ENCODE results near the gene PGLYRP1.

Gene PGLYRP1

DNA sequence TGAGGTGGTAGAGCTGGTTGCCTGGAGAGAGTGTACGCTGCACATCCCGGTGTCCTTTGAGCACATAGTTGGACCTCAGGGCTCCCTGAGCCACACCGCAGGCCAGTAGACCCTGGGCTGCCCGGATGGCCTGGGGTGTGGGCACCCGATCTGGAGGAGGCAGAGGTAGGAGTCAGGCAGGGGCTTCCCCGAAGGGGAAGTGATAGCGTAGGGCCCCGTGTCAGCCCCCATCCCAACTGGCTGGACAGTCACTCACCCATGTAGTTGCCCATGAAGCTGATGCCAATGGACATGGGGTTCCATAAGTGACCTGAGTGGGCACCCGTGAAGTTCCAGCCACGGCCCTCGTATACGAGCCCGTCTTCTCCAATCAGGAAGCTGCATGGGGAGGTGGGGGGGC lies 3.6 kb downstream of the PGLYRP1 start:
- TF ChIP-seq, protein P1, sequence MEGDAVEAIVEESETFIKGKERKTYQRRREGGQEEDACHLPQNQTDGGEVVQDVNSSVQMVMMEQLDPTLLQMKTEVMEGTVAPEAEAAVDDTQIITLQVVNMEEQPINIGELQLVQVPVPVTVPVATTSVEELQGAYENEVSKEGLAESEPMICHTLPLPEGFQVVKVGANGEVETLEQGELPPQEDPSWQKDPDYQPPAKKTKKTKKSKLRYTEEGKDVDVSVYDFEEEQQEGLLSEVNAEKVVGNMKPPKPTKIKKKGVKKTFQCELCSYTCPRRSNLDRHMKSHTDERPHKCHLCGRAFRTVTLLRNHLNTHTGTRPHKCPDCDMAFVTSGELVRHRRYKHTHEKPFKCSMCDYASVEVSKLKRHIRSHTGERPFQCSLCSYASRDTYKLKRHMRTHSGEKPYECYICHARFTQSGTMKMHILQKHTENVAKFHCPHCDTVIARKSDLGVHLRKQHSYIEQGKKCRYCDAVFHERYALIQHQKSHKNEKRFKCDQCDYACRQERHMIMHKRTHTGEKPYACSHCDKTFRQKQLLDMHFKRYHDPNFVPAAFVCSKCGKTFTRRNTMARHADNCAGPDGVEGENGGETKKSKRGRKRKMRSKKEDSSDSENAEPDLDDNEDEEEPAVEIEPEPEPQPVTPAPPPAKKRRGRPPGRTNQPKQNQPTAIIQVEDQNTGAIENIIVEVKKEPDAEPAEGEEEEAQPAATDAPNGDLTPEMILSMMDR (IDR thresholded peaks at IDR 0.05; ENCODE audit: unreplicated experiment in 3 of 3): no peak
- Mint-ChIP-seq H3K4me1 (peaks cover 13% of the 10 kb centered on the region), H3K9me3 (no peaks in the 10 kb centered on the region), H3K27me3 (ENCODE audit: low read depth) (peaks cover 30% of the 10 kb centered on the region), H3K4me3 (no peak overlapping the region), H3K36me3 (ENCODE audit: low read depth) (peaks cover 3% of the 10 kb centered on the region), H3K27ac (no peak overlapping the region)

DNA sequence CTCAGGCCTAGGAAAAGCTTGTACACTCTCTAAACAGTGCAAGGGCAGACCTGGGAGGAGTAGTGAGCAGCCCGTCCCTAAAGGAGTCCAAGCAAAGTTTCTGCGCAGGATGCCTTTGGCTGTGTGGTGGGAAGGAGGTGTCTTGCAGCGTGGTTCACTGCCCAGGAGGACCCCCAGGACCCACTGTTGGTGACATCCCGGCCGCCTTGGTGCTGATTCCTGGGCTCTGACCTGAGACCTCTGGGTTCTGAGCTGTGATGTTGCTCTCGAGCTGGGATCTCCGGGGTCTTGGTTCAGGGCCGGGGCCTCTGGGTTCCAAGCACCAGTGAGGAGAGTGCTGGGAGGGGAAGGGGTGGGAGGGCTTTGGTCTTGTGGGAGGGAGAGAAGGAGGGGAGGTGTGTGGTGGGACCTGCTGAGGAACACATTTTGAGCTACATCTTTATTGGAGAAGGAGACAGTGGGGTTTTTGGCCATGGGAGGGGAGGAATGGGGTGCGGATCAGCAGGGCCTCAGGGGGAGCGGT lies 4.1 kb downstream of the PGLYRP1 start:
- Mint-ChIP-seq H3K27ac (no peak overlapping the region), H3K4me1 (peaks cover 14% of the 10 kb centered on the region), H3K27me3 (ENCODE audit: low read depth) (peaks cover 35% of the 10 kb centered on the region), H3K4me3 (no peak overlapping the region), H3K9me3 (no peaks in the 10 kb centered on the region), H3K36me3 (ENCODE audit: low read depth) (peaks cover 3% of the 10 kb centered on the region)
- TF ChIP-seq, protein P1 (IDR thresholded peaks at IDR 0.05; ENCODE audit: unreplicated experiment in 3 of 3): no peak

DNA sequence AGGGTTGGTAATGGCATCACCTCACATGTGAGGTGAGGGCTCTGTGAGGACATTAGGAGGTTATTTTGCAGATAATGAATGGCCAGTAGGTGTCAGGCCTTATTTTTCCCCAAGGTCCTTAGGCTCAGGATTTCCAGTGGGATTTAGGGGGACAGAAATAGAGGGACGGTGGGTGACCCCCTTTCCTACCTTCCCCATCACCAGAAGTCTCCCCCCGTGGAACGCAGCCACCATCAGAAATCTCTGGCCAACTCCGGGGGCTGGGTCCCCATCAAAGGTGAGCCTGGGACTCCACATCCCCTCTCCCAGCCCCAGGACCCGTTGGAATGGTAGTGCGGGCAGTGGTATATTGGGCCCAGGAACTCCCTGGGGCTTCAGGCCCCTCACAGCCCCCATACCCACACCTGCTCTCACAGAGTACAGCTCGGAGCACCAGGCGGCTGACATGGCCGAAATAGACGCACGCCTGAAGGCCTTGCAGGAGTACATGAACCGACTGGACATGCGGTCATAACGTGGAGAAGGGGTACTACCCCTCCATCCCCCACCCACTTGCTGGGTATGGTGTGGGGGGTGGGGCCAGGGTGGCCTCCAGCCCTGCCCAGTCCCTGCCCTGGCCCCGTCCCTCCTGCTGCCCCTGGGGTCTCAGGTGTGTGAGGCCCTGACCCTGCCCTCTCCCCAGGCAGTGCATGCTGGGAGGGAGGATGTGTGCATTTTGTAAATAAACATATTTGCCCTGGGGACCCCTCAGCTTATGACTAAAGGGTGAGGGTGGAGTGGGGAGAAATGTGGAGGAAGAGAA lies 4.8 kb downstream of the PGLYRP1 start:
- Mint-ChIP-seq H3K9me3 (no peaks in the 10 kb centered on the region), H3K4me1 (peaks cover 14% of the 10 kb centered on the region)
- TF ChIP-seq, protein P1 (IDR thresholded peaks at IDR 0.05; ENCODE audit: unreplicated experiment in 3 of 3): no peak

DNA sequence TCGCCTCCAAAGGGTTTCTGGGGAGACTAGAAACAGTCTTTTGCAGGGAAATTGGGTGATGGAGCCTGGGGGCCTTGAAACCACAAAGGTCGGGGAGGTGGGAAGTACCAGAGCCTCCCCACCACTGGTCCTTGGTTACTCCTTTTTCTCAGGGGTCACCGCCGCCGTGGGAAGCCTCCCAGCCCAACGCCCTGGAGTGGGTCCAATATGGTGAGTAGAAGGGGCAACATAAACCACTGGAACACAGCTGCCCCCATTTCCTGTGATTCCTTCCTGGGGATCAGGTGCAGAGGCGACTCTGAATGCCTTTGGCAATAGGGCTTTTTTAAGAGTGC lies 5.8 kb downstream of the PGLYRP1 start:
- TF ChIP-seq, protein P1 (IDR thresholded peaks at IDR 0.05; ENCODE audit: unreplicated experiment in 3 of 3): peak; percentile 26 to 49 (median 28)
- Mint-ChIP-seq H3K4me1 (peaks cover 14% of the 10 kb centered on the region), H3K9me3 (no peaks in the 10 kb centered on the region), H3K27ac (no peak overlapping the region), H3K27me3 (ENCODE audit: low read depth) (peaks cover 50% of the 10 kb centered on the region), H3K36me3 (ENCODE audit: low read depth) (peaks cover 3% of the 10 kb centered on the region), H3K4me3 (peak overlapping the region; percentile 41 to 87 (median 64))

More for the DNA sequence above, 4.8 kb downstream of the PGLYRP1 start:
- Mint-ChIP-seq H3K27ac (no peak overlapping the region), H3K36me3 (ENCODE audit: low read depth) (peaks cover 3% of the 10 kb centered on the region), H3K27me3 (ENCODE audit: low read depth) (peaks cover 42% of the 10 kb centered on the region), H3K4me3 (no peak overlapping the region)

DNA sequence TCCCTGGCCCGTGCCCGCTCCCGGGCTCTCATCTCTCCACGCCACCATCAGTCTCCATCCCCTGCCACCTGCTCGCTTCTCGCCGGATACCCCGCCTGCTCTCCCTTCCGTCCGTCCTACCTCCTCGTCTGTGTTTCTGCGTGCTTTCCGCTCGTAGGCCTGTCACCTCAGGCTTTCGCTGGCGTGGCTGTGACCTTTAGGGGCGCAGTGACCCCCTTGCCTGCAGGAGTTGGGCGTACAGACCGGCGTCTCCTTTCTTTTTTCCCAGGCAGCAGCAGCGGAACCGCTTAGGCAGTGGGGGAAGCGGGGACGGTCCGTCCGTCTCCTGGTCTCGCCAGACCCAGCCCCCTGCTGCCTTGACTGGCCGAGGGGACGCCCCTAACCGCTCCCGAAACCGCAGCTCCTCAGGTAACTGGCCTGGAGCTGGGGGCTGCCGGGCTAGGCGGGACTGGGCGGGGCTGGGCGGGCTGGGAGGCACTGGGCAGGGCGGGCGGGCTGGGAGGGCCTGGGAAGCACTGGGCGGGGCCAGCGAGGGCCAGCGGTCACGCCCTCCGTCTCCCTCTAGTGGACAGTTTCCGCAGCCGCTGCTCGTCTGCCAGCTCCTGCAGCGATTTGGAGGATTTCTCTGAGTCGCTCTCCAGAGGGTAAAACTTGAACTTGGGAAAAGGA lies 6.3 kb downstream of the PGLYRP1 start:
- no peaks in the 10 kb centered on the region for H3K9me3 Mint-ChIP-seq
- peaks cover 3% of the 10 kb centered on the region for H3K36me3 Mint-ChIP-seq (ENCODE audit: low read depth)
- H3K27ac Mint-ChIP-seq: no peak overlapping the region
- peaks cover 50% of the 10 kb centered on the region for H3K27me3 Mint-ChIP-seq (ENCODE audit: low read depth)
- H3K4me3 Mint-ChIP-seq: peak overlapping the region; percentile 84 to 87 (median 86)
- H3K4me1 Mint-ChIP-seq: peaks cover 14% of the 10 kb centered on the region
- TF ChIP-seq, protein P1 (IDR thresholded peaks at IDR 0.05; ENCODE audit: unreplicated experiment in 3 of 3): peak; percentile 89
